AG09309 (cell line): ENCODE measurements around the gene MTF1.
A peak's percentile ranks its signal among the peaks of the same experiment; 100 is the strongest.
"Not testable (repeated sequence)": the region's sequence is repeated elsewhere in the genome, so short reads cannot be mapped to it uniquely, and the experiment has no call there.

Experiments
- DNase-seq: peaks from one replicate; pipeline ENCODE4 v3.0.0-alpha.2; 2010; ENCODE audit warnings: low read depth
- H3K4me3 ChIP-seq: 2 replicates; pipeline ENCODE4 v1.5.1; 2011; ENCODE audit warnings: mild to moderate bottlenecking, low read depth, low read length, moderate library complexity; ENCODE audit not compliant: control insufficient read depth
- TF ChIP-seq, protein P1 (sequence below): IDR thresholded peaks from 2 replicates; pipeline ENCODE4 v1.5.1; 2011; ENCODE audit warnings: mild to moderate bottlenecking, low read depth, low read length, inconsistent platforms; ENCODE audit not compliant: insufficient read depth, control insufficient read depth; ENCODE audit errors: missing control alignments

Gene MTF1

DNA sequence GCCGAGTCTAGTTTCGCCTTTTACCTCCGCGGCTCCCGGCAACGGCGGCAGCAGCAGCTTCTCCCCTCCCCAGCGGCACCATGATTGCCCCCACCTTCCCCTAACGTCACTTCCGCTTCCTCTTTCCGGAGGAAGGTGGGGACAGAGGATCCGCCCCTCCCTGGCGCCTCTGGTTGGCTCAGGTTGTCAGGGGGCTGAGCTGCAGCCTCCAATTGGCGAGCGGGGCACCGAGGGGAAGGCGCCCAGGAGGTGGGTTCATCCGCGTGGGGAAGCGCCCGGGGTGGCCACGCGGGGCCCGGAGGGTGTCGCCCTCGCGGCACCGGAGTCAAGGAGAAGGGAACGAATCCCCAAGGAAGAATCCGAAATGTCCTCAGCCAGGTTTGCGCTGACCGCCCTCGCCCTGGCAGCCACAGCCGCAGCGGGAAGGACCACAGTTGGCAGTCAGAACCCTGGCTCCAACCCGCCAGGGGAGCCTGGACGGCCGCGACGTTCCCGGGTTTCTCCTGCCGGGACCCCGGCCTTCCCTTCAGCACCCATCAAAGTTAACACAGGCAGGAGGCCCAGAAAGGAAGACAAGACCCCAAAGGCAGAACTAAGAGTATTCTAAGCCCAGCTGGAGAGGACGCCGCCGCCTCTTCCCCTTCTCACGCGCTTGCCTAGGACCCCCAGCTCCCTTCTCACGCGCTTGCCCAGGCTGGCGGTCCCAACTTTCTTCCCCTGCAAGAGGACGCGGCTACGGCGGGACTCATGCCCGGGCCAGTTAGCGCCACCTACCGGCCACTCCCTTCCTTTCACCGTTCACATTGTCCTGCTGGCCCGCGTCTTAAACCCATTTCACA lies at the start of gene MTF1:
TSS of gene MTF1 (minus strand) at position 86 of the 839 bp plus-strand sequence. CDS start 1,934 bp downstream, outside the sequence.
- H3K4me3 ChIP-seq = peak within 1 kb of the TSS; percentile 97
- TF ChIP-seq, protein P1, sequence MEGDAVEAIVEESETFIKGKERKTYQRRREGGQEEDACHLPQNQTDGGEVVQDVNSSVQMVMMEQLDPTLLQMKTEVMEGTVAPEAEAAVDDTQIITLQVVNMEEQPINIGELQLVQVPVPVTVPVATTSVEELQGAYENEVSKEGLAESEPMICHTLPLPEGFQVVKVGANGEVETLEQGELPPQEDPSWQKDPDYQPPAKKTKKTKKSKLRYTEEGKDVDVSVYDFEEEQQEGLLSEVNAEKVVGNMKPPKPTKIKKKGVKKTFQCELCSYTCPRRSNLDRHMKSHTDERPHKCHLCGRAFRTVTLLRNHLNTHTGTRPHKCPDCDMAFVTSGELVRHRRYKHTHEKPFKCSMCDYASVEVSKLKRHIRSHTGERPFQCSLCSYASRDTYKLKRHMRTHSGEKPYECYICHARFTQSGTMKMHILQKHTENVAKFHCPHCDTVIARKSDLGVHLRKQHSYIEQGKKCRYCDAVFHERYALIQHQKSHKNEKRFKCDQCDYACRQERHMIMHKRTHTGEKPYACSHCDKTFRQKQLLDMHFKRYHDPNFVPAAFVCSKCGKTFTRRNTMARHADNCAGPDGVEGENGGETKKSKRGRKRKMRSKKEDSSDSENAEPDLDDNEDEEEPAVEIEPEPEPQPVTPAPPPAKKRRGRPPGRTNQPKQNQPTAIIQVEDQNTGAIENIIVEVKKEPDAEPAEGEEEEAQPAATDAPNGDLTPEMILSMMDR = peak; percentile 96
- DNase-seq = peak; percentile 85

DNA sequence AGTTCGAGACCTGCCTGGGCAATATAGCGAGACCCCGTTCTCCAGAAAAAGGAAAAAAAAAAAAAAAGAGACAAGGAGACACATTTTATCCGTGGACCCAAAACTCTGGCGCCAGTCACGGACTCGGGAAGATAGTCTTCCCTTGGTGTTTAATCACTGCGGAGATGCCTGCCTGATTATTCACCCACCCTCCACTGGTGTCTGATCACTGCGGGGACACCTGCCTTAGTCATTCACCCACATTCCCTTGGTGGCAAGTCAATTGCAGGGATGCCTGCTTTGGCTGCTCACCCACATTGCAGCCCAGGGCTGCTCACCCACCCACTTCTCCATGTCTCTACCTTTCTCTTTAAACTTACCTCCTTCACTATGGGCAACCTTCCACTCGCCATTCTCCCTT lies 49.1 kb upstream of the MTF1 start:
- DNase-seq, H3K4me3 ChIP-seq: not testable (repeated sequence)

DNA sequence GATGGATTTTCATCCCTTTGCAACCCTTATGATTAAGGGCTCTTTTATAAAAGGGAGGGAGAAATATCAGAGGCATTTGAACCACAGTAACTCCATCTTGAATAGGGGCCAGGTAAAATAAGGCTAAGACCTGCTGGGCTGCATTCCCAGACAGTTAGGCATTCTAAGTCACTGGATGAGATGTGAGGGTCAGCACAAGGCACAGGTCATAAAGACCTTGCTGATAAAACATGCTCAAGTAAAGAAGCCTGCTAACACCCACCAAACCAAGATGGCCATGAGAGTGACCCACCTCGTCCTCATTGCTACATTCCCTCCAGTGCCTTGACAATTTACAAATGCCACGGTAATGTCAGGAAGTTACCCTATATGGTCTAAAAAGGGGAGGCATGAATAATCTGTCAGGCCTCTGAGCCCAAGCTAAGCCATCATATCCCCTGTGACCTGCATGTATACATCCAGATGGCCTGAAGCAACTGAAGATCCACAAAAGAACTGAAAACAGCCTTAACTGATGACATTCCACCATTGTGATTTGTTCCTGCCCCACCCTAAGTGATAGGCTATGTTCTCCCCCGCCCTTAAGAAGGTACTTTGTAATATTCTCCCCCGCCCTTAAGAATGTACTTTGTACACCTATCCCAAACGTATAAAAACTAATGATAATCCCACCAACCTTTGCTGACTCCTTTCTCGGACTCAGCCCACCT lies 48.2 kb upstream of the MTF1 start:
- H3K4me3 ChIP-seq, DNase-seq: not testable (repeated sequence)

DNA sequence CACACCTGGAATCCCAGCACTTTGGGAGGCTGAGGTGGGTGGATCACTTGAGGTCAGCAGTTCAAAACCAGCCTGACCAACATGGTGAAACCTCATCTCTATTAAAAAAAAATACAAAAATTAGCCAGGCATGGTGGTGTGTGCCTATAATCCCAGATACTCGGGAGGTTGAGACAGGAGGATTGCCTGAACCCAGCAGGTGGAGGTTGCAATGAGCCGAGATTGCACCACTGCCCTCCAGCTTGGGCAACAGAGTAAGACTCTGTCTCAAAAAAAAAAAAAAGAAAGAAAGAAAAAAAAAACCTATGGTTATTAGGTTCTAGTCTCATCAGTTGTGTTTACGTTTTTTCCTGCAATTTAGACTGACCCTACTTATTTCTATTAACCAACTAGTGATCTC lies 47.2 kb upstream of the MTF1 start:
- not testable (repeated sequence) for H3K4me3 ChIP-seq, DNase-seq

DNA sequence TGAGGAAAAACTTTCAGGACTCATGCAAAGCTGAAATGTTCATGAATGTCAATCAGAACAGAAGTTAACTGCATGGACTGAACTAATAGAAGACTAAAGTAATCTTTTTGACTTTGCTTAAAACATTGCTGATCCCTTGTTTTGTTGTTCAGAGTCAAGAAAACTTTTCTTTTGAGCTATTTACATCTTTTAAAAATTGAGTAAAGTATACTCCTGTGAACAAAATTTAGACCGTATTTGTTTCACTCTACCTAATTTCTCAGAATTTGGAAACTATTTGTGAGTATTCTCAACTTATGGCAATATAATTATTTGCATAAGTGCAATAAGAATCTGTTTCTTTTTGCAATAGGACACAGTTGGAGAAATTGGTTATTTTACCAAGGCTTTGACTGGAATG lies 46.3 kb upstream of the MTF1 start:
- TF ChIP-seq, protein P1 = no peak
- no peak overlapping the region for H3K4me3 ChIP-seq
- no peak for DNase-seq

DNA sequence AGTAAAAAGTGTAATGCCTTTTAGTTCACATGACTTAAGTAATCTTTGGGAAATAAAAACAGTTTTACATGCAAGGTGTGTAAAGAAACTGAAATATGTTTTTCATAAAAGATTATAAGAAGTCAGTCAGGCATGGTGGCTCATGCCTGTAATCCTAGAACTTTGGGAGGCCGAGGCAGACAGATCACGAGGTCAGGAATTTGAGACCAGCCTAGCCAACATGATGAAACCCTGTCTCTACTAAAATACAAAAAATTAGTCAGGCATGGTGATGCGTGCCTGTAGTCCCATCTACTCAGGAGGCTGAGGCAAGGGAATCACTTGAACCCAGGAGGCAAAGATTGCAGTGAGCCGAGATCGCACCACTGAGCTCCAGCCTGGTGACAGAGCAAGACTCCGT lies 44.5 kb upstream of the MTF1 start:
- DNase-seq, H3K4me3 ChIP-seq: not testable (repeated sequence)

DNA sequence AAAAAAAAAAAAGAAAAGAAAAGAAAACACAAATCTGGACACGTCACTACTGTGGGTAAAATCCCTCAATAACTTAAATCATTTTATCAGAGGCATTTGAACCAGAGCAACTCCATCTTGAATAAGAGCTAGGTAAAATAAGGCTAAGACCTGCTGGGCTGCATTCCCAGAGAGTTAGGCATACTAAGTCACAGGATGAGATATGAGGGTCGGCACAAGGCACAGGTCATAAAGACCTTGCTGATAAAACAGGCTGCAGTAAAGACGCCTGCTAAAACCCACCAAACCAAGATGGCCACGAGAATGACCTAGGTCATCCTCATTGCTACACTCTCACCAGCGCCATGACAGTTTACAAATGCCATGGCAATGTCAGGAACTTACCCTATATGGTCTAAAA lies 43.6 kb upstream of the MTF1 start:
- H3K4me3 ChIP-seq = no peak overlapping the region
- DNase-seq = no peak
- TF ChIP-seq, protein P1 = no peak

DNA sequence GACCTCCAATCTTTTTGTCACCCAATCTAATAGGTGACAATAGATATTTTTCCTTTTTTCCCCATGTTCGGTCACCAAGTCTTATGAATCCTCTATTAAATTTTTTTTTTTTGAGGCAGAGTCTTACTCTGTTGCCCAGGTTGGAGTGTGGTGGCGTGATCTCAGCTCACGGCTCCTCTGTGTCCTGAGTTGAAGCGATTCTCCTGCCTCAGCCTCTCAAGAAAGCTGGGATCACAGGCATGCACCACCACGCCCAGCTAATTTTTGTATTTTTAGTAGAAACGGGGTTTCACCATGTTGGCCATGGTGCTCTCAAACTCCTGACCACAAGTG lies 42.5 kb upstream of the MTF1 start:
- TF ChIP-seq, protein P1 = no peak
- no peak overlapping the region for H3K4me3 ChIP-seq
- no peak for DNase-seq

- TF ChIP-seq, protein P1 = no peak
- H3K4me3 ChIP-seq = no peak overlapping the region
- DNase-seq = no peak
Measured at GRCh38 chr1:37901191-37901892, 42.0 kb upstream of the MTF1 start.

DNA sequence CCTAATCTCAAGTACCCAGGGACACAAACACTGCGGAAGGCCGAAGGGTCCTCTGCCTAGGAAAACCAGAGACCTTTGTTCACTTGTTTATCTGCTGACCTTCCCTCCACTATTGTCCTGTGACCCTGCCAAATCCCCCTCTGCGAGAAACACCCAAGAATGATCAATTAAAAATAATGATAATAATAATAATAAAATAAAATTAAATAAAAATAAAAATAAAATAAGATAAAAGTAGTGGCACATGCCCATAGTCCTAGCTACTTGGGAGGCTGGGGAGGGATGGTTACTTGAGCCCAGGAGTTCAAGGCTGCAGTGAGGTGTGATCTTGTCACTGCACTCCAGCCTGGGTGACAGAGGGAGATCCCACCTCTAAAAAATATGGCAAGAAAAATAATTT lies 38.2 kb upstream of the MTF1 start:
- DNase-seq, H3K4me3 ChIP-seq: not testable (repeated sequence)
